ENCODE data around the gene KLK3. TPM values are rescaled to one million over a fixed set of nuclear protein-coding genes. Genes with fewer than 3 reads are reported as not detected.

The KLK3 gene
- total RNA-seq, 2 experiments from 2014 or later: not detected

DNA sequence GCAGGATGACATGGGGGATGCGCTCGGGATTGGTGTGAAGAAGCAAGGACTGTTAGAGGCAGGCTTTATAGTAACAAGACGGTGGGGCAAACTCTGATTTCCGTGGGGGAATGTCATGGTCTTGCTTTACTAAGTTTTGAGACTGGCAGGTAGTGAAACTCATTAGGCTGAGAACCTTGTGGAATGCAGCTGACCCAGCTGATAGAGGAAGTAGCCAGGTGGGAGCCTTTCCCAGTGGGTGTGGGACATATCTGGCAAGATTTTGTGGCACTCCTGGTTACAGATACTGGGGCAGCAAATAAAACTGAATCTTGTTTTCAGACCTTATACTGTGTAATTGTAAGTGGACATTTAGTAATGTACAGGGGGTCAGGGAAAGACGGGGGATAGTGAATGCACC lies 25.5 kb downstream of the KLK3 start:
- Histone ChIP-seq H3K4me3 (ENCODE audit: low read length) (no peak overlapping the region), H3K4me1 (ENCODE audit: insufficient read depth, low read length) (no peaks in the 10 kb centered on the region), H3K27me3 (ENCODE audit: control insufficient read depth in 1 of 2, insufficient read depth in 2 of 2, low read length in 2 of 2) (peaks cover 10 to 18% of the 10 kb centered on the region in 2 experiments), H3K36me3 (ENCODE audit: insufficient read depth, low read length) (no peaks in the 10 kb centered on the region), H3K9me3 (ENCODE audit: control insufficient read depth in 1 of 2, insufficient read depth in 1 of 2, low read length in 2 of 2) (no peaks in the 10 kb centered on the region), H3K27ac (ENCODE audit: low read depth in 1 of 2, low read length in 2 of 2) (no peak overlapping the region)
- Mint-ChIP-seq H3K4me1 (ENCODE audit: low read depth) (no peaks in the 10 kb centered on the region), H3K4me3 (no peak overlapping the region), H3K9me3 (no peaks in the 10 kb centered on the region), H3K36me3 (ENCODE audit: low read depth) (no peaks in the 10 kb centered on the region), H3K27ac (no peak overlapping the region), H3K27me3 (peaks cover 63% of the 10 kb centered on the region)
- intact Hi-C loops (cut with DNase I, micrococcal nuclease): no loop called here
- TF ChIP-seq, protein P1, sequence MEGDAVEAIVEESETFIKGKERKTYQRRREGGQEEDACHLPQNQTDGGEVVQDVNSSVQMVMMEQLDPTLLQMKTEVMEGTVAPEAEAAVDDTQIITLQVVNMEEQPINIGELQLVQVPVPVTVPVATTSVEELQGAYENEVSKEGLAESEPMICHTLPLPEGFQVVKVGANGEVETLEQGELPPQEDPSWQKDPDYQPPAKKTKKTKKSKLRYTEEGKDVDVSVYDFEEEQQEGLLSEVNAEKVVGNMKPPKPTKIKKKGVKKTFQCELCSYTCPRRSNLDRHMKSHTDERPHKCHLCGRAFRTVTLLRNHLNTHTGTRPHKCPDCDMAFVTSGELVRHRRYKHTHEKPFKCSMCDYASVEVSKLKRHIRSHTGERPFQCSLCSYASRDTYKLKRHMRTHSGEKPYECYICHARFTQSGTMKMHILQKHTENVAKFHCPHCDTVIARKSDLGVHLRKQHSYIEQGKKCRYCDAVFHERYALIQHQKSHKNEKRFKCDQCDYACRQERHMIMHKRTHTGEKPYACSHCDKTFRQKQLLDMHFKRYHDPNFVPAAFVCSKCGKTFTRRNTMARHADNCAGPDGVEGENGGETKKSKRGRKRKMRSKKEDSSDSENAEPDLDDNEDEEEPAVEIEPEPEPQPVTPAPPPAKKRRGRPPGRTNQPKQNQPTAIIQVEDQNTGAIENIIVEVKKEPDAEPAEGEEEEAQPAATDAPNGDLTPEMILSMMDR (IDR thresholded peaks at IDR 0.05): no peak
- DNase-seq: no peak
- POLR2A ChIA-PET: no interaction called here
- CTCF ChIA-PET: no interaction called here
- no peak for ATAC-seq (ENCODE audit: poor library complexity)

DNA sequence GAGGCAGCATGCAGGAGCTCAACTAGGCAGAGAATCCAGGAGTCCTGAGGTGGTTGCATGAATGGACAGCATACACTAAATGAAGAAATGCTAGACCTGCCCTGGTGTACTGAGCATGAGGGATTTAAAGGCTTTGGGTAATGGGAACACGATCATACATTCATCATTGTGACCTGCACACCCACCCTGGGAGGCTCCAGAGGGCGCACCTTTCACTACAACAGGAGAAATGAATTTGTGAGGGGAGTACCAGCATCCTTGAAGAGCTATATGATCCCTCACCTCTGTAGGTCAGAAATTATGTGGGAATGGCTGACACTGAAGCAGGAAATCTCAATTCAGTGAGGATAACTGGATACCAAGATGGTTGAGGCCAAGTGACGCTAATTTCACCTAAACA lies 27.5 kb downstream of the KLK3 start:
- no peak overlapping the region for H3K27ac Mint-ChIP-seq
- Histone ChIP-seq H3K27me3 (ENCODE audit: control insufficient read depth in 1 of 2, insufficient read depth in 2 of 2, low read length in 2 of 2) (peaks cover 12 to 16% of the 10 kb centered on the region in 2 experiments), H3K27ac (ENCODE audit: low read depth in 1 of 2, low read length in 2 of 2) (no peak overlapping the region), H3K36me3 (ENCODE audit: insufficient read depth, low read length) (no peaks in the 10 kb centered on the region), H3K4me1 (ENCODE audit: insufficient read depth, low read length) (no peaks in the 10 kb centered on the region), H3K9me3 (ENCODE audit: control insufficient read depth in 1 of 2, insufficient read depth in 1 of 2, low read length in 2 of 2) (no peaks in the 10 kb centered on the region), H3K4me3 (ENCODE audit: low read length) (no peak overlapping the region)
- ChIA-PET POLR2A (no interaction called here), CTCF (no interaction called here)
- TF ChIP-seq, protein P1 (IDR thresholded peaks at IDR 0.05): no peak
- peaks cover 80% of the 10 kb centered on the region for H3K27me3 Mint-ChIP-seq
- H3K36me3 Mint-ChIP-seq (ENCODE audit: low read depth): no peaks in the 10 kb centered on the region
- H3K4me3 Mint-ChIP-seq: no peak overlapping the region
- intact Hi-C loops (cut with DNase I, micrococcal nuclease): no loop called here
- DNase-seq (no peak), ATAC-seq (ENCODE audit: poor library complexity) (no peak)
- no peaks in the 10 kb centered on the region for H3K9me3 Mint-ChIP-seq
- no peaks in the 10 kb centered on the region for H3K4me1 Mint-ChIP-seq (ENCODE audit: low read depth)

DNA sequence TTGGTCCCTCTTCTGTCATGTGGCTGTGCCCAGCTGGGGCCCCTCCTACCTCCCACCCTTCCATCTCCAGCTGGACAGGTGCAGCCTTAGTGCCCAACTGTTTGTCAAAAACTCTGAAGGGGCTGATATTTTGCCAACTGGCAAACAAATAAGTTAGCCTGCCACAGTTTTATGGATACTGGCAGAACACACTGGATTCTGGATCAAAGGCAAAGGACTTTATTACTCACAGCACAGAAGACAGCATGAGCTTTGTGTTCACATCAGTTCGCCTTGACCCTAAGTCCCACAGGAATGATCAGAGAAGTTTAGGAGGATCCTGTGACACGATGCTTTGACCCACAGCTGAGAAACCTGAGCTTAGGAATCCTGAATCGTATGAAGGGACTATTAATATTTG lies 34.9 kb downstream of the KLK3 start:
- ChIA-PET CTCF (no interaction called here), POLR2A (no interaction called here)
- Histone ChIP-seq H3K4me3 (ENCODE audit: low read length) (no peak overlapping the region), H3K27ac (ENCODE audit: low read depth in 1 of 2, low read length in 2 of 2) (no peak overlapping the region), H3K9me3 (ENCODE audit: control insufficient read depth in 1 of 2, insufficient read depth in 1 of 2, low read length in 2 of 2) (peaks cover 4 to 9% of the 10 kb centered on the region in 2 experiments), H3K36me3 (ENCODE audit: insufficient read depth, low read length) (no peaks in the 10 kb centered on the region), H3K27me3 (ENCODE audit: control insufficient read depth in 1 of 2, insufficient read depth in 2 of 2, low read length in 2 of 2) (peaks cover 7 to 19% of the 10 kb centered on the region in 2 experiments), H3K4me1 (ENCODE audit: insufficient read depth, low read length) (no peaks in the 10 kb centered on the region)
- TF ChIP-seq, protein P1 (IDR thresholded peaks at IDR 0.05): no peak
- Mint-ChIP-seq H3K9me3 (no peaks in the 10 kb centered on the region), H3K36me3 (ENCODE audit: low read depth) (no peaks in the 10 kb centered on the region), H3K4me3 (no peak overlapping the region), H3K4me1 (ENCODE audit: low read depth) (no peaks in the 10 kb centered on the region), H3K27ac (no peak overlapping the region), H3K27me3 (peaks cover 57% of the 10 kb centered on the region)
- ATAC-seq (ENCODE audit: poor library complexity): no peak
- intact Hi-C loops (cut with DNase I, micrococcal nuclease): no loop called here
- no peak for DNase-seq

Measured in CD4-positive, alpha-beta T cell (primary cell).